ENCODE results near the gene EML6. TPM values are rescaled to one million over a fixed set of nuclear protein-coding genes. Genes with fewer than 3 reads are reported as not detected.

The EML6 gene
- total RNA-seq, 4 donors from 2014 or later: 1.2 to 4.4 (median 3.1) TPM

DNA sequence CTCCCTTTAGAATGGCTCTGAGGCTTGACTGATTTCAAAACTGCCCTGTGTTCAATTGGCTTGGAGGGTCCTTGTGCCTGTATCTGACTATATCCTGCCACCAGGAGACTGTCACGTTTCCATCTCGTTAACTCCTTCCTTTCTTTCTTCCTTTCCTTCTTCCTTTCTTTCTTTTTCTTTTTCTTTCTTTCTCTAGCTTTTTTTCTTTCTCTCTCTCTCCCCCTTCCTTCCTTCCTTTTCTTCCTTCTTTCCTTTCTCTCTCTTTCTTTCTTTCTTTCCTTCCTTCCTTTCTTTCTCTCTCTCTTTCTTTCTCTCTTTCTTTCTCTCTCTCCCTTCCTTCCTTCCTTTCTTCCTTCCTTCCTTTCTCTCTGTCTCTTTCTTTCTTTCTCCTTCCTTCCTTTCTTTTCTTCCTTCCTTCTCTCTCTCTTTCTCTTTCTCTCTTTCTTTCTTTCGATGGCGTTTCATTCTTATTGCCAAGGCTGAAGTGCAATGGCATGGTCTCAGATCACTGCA, 38.1 kb upstream of the EML6 start:
- no peaks in the 10 kb centered on the region for H3K27me3 ChIP-seq
- intact Hi-C loops (cut with DNase I): no loop called here
- no peak overlapping the region for H3K4me3 ChIP-seq
- H3K9me3 ChIP-seq: no peaks in the 10 kb centered on the region
- TF ChIP-seq, protein P1, sequence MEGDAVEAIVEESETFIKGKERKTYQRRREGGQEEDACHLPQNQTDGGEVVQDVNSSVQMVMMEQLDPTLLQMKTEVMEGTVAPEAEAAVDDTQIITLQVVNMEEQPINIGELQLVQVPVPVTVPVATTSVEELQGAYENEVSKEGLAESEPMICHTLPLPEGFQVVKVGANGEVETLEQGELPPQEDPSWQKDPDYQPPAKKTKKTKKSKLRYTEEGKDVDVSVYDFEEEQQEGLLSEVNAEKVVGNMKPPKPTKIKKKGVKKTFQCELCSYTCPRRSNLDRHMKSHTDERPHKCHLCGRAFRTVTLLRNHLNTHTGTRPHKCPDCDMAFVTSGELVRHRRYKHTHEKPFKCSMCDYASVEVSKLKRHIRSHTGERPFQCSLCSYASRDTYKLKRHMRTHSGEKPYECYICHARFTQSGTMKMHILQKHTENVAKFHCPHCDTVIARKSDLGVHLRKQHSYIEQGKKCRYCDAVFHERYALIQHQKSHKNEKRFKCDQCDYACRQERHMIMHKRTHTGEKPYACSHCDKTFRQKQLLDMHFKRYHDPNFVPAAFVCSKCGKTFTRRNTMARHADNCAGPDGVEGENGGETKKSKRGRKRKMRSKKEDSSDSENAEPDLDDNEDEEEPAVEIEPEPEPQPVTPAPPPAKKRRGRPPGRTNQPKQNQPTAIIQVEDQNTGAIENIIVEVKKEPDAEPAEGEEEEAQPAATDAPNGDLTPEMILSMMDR (IDR thresholded peaks at IDR 0.05): no peak
- TF ChIP-seq POLR2A (IDR thresholded peaks at IDR 0.05): no peak
- WGBS, 2 donors: 79 to 87% methylated on average over 4 of the region's 4 CpGs
- no peaks in the 10 kb centered on the region for H3K36me3 ChIP-seq
- no peaks in the 10 kb centered on the region for H3K4me1 ChIP-seq
- DNase-seq: no peak
- no peak overlapping the region for H3K27ac ChIP-seq

DNA sequence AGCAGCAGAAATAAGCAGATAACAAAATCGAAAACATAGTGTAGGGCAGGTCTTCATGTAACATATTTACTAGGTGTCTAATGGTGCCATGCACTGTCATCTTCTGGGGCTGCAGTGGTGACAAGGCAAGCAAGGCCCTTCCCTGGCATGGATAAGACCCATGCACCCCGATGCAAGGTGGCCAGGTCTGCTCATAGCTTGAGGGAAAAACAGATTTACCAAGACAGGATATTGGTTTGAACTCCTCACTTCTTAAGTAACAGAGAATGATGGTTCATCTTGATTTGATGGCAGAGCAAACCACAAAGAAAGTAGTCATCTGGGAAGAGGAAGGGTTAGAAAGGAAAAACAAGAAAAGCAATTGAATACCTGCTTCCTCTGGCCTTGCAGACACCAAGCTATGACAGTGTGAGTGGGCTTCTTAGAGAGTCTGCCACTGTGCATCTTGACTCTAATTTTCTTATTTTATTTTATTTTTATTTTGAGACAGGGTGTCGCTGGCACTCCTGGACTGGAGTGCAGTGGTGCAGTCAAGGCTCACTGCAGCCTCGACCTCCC, 35.8 kb upstream of the EML6 start:
- H3K27me3 ChIP-seq: no peaks in the 10 kb centered on the region
- no peak for DNase-seq
- TF ChIP-seq, protein P1 (IDR thresholded peaks at IDR 0.05): no peak
- TF ChIP-seq POLR2A (IDR thresholded peaks at IDR 0.05): no peak
- H3K27ac ChIP-seq: no peak overlapping the region
- no peaks in the 10 kb centered on the region for H3K9me3 ChIP-seq
- no peaks in the 10 kb centered on the region for H3K36me3 ChIP-seq
- no peak overlapping the region for H3K4me3 ChIP-seq
- intact Hi-C loops (cut with DNase I): no loop called here
- H3K4me1 ChIP-seq: no peaks in the 10 kb centered on the region
- 71 to 96% methylated on average over 4 of the region's 4 CpGs for WGBS, 2 donors

DNA sequence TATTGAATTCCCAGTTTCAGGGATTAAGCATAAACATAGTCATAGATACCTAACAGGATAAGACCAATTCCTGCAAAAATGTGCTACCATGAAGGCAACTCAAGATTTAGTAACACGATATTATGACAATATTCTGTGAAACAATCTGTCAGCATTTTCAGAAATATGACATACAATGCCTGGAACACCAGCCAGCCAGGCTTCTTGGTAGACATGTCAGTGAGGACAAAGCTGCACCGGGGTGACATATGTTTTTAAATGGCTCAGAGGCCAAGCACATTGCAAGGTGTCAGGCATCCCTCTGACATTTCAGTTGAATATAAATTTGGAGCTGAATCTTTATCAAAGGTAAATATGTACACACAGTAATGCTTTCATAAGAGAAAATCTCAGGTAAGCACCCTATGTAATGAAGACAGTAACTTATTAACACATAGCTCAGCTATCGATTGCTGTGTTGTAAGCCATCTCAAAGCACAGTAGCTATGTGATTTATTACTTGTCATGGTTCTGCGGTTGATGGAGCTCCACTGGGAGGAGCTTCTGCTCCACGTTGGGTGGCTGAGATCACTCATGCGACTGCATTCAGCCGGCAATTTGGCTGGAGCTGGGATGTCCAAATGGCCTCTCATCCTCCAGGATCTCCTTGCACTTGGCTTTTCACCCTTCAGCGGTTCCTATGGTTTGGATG, 31.9 kb upstream of the EML6 start:
- Histone ChIP-seq H3K9me3 (no peaks in the 10 kb centered on the region), H3K27ac (no peak overlapping the region), H3K4me1 (no peaks in the 10 kb centered on the region), H3K36me3 (no peaks in the 10 kb centered on the region), H3K4me3 (no peak overlapping the region), H3K27me3 (no peaks in the 10 kb centered on the region)
- WGBS, 2 donors: 58 to 84% methylated on average over 8 of the region's 8 CpGs
- DNase-seq: no peak
- TF ChIP-seq POLR2A (IDR thresholded peaks at IDR 0.05): no peak
- TF ChIP-seq, protein P1 (IDR thresholded peaks at IDR 0.05): no peak
- intact Hi-C loops (cut with DNase I): no loop called here

DNA sequence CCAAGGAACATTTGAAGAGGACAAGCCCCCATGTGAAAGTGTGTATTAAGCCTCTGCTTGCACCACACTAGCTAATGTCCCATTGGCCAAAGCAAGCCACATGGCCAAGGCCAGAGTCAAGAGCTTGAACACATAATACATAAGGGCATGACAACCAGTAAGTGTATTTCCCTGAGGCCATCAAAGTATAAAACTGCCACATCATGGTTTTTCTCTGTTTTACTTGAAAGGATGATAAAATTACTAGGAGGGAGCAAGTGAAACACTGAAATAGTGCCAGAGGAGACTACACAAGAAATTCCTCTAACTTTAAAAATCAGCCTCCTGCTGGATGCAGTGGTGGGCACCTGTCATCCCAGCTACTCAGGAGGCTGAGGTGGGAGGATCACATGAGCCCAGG, 30.9 kb upstream of the EML6 start:
- no peak for TF ChIP-seq POLR2A (IDR thresholded peaks at IDR 0.05)
- TF ChIP-seq, protein P1 (IDR thresholded peaks at IDR 0.05): no peak
- Histone ChIP-seq H3K4me3 (no peak overlapping the region), H3K27ac (no peak overlapping the region), H3K4me1 (no peaks in the 10 kb centered on the region), H3K27me3 (no peaks in the 10 kb centered on the region), H3K9me3 (no peaks in the 10 kb centered on the region), H3K36me3 (no peaks in the 10 kb centered on the region)
- intact Hi-C loops (cut with DNase I): no loop called here
- DNase-seq: no peak

DNA sequence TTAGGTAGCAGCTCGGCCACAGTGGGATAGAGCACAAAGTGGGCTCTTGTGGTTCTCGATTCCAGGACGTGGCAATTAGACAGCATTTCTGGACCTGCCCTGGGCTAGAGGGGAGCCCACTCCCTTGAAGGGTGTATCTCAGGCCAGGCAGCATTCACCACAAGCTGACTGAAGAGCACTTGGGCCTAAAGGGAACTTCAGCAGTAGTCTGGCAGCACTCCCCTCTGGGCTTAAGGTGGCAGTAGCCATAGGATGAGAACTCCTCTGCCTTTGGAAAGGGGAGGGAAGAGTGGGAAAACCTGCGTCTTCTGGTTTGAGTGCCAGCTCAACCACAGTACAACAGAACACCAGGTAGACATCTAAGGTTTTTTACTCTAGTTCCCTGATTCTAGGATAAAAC, 28.1 kb upstream of the EML6 start:
- intact Hi-C loops (cut with DNase I): no loop called here
- Histone ChIP-seq H3K27me3 (no peaks in the 10 kb centered on the region), H3K4me1 (no peaks in the 10 kb centered on the region), H3K4me3 (no peak overlapping the region), H3K36me3 (no peaks in the 10 kb centered on the region), H3K27ac (no peak overlapping the region), H3K9me3 (no peaks in the 10 kb centered on the region)
- no peak for DNase-seq
- TF ChIP-seq POLR2A (IDR thresholded peaks at IDR 0.05): no peak
- TF ChIP-seq, protein P1 (IDR thresholded peaks at IDR 0.05): no peak
- WGBS, 2 donors: 85 to 88% methylated on average over 4 of the region's 4 CpGs
